KBM-7 (cell line): Measurements from ENCODE around the gene VTI1A.

ENCODE experiments used
- DNase-seq: peaks from one replicate; pipeline ENCODE4 v3.0.0-alpha.2; 2015
- in situ Hi-C: fragments of 300-500 bp; cut with MboI; formaldehyde crosslinking; loops from 2 replicates; pipeline ENCODE4 v1.14.3; 2020; ENCODE audit warnings: low sequenced_read_pairs, low pct_unique_long_range_greater_than_20kb, mixed read lengths

Gene VTI1A

DNA sequence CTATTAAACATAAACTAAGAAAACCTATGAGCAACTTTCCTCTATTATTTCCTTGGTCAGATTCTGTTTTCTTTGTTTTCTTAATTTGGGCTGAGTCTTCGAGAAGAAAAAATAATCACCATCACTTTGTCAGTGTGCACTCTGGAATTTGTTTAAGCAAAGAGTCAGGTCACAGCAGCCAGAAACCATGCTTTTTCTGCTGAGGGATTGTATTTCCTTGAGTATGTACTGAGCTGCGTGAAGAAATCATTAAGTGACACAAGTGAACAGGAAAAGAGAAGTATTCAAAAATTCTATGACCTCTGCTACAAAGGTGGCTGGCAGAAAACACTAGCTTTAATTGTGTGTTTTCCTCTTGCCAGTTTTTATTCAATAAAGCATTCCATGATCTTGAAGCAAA lies 249.6 kb downstream of the VTI1A start:
- in situ Hi-C loops: no loop called here

DNA sequence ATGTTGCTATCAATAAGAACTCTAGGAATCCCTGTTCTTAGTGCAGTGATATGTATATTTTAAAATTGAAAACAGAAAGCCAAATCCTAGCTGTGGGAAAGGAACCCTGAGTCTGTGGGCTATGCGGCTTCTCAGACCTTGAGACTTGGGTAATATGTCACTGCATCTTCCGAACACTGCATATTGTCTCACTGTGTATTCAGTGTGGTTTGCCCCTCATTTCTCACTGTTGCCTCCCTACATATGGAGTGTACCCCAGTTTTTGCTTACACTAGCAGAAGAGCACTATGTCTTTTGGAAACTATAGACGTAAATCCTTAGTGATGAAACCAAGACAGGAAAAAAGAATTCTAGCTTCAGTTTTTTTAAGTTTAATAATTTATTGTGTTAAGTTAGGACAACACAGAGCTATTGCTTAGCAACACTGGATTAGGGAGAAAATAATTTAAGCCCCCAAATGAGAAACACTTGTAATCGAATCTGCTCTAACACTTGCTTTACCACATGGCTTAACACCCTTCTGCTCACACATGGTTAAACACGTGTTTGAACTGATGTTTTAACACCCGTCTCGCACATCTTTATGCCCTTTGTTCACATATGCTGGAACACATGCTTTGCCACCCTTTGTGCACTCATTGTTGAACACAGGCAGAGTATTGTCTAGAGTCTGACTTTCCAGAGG lies 251.3 kb downstream of the VTI1A start:
- no peak for DNase-seq
- in situ Hi-C loops: no loop called here

More for the DNA sequence above, 249.6 kb downstream of the VTI1A start:
- no peak for DNase-seq

DNA sequence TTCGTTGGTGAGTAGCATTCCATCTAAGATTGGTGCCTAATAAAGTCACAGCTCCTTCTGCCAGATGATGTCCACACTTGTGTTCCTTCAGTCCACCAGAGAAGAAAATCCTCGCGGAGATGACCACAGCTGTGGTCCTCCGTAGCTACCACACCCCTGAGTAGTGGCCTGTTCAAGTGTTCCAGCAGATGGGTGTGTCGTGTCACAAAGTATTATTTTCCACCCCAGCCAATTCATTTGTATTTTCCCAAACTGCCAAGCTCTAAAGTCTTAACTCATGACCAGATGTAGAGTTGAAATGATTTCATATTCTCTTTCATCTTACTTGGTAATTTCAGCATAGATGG lies 251.8 kb downstream of the VTI1A start:
- in situ Hi-C loops: no loop called here
- no peak for DNase-seq

GRCh38 chr10:112700215-112700671 lies 253.2 kb downstream of the VTI1A start:
- in situ Hi-C loops: no loop called here

GRCh38 chr10:112701211-112701877 lies 254.3 kb downstream of the VTI1A start:
- no peak for DNase-seq
- in situ Hi-C loops: no loop called here

More at GRCh38 chr10:112700215-112700671, 253.2 kb downstream of the VTI1A start:
- DNase-seq: no peak

DNA sequence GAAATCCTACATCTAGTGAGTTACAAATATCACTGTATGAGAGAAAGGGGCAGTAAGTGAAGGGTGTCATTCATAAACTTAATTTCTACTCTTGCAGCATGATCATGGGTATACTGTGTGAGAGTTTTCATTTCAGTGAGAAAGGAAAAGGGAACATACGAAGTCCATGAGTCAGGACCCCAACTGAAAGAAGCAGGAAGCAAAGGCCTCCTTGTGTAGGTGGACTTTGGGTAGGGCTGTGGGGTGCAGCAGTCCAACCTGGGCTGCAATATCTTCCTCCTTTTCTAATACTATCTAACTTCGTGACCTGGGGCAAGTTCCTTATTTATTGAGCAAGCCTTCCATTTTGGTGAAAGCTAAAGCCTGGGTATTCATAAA lies 254.9 kb downstream of the VTI1A start:
- DNase-seq: no peak
- in situ Hi-C loops: no loop called here

- in situ Hi-C loops: no loop called here
- DNase-seq: no peak
Measured at GRCh38 chr10:112706577-112706976, 259.6 kb downstream of the VTI1A start.

DNA sequence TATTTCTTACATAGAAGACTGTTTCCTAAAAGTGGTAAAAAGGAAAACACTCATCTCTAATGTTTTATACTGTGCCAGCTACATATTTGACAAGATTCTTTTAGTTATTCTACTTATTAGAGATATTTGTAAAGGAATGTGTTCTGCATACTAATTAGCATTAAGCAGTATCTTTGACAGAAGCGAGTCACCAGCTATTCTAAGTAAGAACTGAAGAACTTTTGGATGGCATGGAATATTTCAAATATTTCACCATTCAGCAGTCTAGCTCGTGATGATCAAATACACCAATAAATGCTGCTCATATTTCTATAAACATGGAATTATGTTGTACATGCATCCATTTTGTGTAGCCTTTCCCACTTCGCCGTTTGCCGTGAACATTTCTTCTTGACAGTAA lies 261.4 kb downstream of the VTI1A start:
- DNase-seq: no peak
- in situ Hi-C loops: no loop called here

GRCh38 chr10:112710528-112710927 lies 263.5 kb downstream of the VTI1A start:
- in situ Hi-C loops: no loop called here
- DNase-seq: no peak

- in situ Hi-C loops: no loop called here
- no peak for DNase-seq
Measured at GRCh38 chr10:112711366-112711765, 264.4 kb downstream of the VTI1A start.

DNA sequence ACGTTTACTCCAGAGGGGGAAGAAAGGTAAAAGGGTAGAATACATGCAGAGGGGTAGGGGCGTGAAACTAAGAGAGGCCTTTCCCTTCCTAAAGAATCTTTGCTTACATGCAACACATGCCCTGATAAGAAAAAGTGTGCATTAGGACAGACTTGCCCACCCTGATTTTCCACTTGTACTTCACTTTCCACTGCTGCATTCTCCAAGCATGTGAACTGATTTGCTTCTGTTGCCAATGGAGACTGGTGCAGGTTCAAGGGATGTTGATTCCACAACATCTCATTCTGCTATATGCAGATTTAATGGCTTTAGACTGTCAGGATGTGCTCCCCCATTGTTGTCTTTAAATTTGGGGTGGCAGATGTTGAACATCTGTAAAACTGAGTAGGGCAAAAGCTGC lies 265.5 kb downstream of the VTI1A start:
- no peak for DNase-seq
- in situ Hi-C loops: no loop called here

DNA sequence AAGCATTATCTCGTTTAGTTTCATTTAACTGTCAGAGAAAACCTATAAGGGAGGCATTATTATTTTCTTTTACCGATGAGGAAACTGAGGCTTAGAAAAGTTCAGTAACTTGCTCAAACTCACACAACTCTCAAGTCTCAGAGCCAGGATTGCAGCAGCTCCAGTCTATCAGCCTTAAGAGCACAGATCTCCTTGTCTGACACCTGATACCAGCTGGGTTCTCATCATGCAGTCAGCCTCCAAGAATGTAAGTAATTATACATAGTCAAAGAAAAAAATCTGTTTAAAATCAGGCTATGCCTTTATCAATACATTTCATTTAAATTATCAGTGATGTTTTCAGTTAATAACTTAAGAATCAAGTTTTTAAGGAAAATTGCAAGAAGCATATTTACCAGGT lies 266.4 kb downstream of the VTI1A start:
- no peak for DNase-seq
- in situ Hi-C loops: no loop called here

GRCh38 chr10:112715581-112715980 lies 268.6 kb downstream of the VTI1A start:
- DNase-seq: no peak
- in situ Hi-C loops: no loop called here

DNA sequence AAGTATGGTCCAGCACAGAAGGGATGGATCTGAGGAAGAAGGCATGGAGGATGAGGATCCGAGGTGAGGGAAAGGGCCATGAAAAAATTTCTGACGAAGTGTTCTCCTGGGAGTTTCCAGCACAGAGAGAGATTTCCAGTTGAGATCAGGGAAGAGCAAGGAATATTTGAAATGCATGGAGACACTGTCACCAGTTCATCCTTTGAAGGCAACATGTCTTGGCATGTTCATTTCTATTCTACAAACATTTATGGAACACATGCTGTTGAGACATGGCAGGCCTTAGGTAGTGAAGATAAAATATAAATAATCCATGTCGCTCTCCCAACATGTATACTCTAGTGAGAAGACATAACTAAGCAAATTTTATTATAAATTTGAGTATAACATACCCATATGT lies 269.1 kb downstream of the VTI1A start:
- in situ Hi-C loops: no loop called here
- DNase-seq: no peak

DNA sequence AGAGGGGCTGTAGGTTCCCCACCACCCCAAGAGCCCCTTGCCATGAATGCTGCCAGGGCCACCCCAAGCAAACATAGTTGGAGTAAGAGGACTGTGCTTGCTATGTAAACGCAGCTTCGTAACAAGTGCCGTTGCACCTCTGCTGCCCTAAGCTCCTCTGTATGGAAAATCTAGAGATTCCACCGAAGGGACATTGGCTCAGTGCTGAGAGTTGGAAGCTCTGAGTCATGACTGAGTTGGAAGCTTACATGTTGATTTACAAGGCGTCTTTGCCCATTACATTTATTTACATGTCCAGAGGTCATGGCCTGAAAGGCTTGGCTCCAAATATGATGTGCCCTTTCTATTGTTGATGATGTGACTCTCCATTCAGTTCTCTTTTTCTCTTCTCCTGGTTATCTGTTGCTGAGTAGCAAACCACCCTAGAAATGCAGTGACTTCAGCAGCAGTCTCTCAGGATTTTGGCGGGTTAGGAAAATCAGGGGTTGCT lies 270.0 kb downstream of the VTI1A start:
- DNase-seq: no peak
- in situ Hi-C loops: no loop called here

- in situ Hi-C loops: no loop called here
- no peak for DNase-seq
Measured at GRCh38 chr10:112720178-112720577, 273.2 kb downstream of the VTI1A start.

DNA sequence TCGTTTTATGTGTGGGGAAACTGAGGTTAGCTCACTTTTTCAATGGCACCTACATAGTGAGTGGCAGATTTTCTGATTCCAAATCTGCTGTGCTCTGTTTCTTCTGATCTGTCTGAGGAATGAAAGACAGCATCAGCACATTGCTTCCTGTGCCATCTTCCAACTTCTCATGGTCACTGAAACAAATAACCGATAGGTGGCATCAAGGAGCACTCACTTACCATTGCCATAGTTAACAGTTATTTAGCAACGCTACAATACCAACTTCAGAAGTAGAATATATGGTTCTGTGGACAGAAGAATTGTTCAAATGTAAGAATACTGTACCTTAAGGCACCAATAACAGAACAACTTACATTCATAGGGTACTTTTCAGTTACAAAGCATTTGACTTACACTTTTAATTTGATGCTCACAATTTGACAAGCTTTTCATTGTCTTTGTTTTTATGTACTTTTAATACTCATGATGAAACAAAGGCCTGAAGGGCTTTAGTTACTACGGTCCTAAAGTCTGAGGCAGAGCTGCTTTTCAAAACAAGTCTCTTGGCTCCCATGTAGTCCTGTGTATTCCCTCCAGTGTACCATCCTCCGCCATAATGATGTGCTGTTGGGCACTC lies 274.2 kb downstream of the VTI1A start:
- in situ Hi-C loops: no loop called here
- no peak for DNase-seq

GRCh38 chr10:112722758-112723157 lies 275.7 kb downstream of the VTI1A start:
- DNase-seq: no peak
- in situ Hi-C loops: no loop called here

DNA sequence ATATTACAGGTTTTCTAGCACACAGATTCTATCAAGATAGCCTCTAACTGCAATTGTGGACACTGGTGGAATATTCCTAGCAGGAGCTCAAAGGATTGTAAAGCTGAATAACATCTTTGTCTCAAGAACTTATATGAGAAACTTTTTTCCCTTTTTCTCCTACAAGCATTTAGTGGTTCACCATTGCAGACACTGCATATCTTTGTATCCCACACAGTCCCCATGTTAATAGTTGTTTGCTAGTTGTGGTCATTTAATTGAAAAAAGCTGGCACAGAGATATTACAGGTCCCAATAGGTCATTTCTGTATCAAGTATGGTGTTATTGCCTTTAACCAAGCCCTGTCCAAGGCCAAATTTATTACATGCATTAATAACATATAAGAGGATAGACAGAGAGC lies 276.9 kb downstream of the VTI1A start:
- no peak for DNase-seq
- in situ Hi-C loops: no loop called here

DNA sequence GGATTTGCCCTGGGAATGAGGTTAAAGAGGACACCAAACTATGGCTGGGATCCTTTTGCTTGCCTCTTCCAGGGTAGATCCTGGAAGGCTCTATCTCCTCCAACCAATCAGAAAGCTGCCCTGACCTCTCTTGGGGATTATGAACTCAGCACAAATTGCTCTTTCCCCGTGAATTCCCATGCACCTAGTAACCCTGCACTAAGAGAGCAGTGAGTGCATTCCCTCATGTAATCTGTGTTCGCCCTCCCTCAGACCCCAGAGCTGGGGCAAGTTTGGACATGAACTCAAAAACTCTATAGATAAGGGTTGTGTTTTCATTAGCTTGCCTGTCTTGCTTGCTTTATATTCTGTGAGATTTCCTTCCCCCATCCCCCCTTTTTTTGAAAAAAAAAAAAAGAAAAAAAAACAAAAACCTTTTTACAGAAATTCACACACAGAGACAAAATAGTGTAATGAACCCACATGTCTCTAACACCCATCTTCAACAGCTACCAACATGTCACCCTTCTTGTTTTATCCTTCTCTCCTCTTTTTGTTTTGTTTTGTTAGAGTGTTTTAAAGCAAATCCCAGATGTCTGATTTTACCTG lies 277.5 kb downstream of the VTI1A start:
- DNase-seq: no peak
- in situ Hi-C loops: no loop called here
